B cell (primary cell): Measurements from ENCODE around the gene ARIH2.

Source experiments
- CTCF ChIP-seq: fragments of 200-600 bp; IDR thresholded peaks from one replicate; pipeline ENCODE4 v1.8.0; 2022; ENCODE audit warnings: antibody characterized with exemption, mild to moderate bottlenecking
- EZH2 ChIP-seq: IDR thresholded peaks from 2 replicates; pipeline ENCODE4 v1.6.1; 2012; ENCODE audit warnings: borderline replicate concordance, low read depth, mild to moderate bottlenecking, moderate library complexity, low read length; ENCODE audit not compliant: insufficient read depth, poor library complexity, severe bottlenecking

- TF ChIP-seq EZH2, result no peak
- no peak for TF ChIP-seq CTCF
Measured at GRCh38 chr3:48960841-48961413, 42.3 kb downstream of the ARIH2 start.
